ENCODE data around the gene SSBP3. TPM values are rescaled to one million over a fixed set of nuclear protein-coding genes. Genes with fewer than 3 reads are reported as not detected.

SSBP3 gene
- total RNA-seq, 3 donors from 2014 or later: 21.3 to 28.0 (median 25.6) TPM

GRCh38 chr1:54240741-54241335 is 165.4 kb downstream of the SSBP3 start:
- intact Hi-C loops (cut with DNase I; ENCODE audit: low total_unique reads): no loop called here
- Histone ChIP-seq H3K27ac (no peak overlapping the region), H3K4me1 (no peaks in the 10 kb centered on the region), H3K27me3 (no peaks in the 10 kb centered on the region), H3K9me3 (no peaks in the 10 kb centered on the region), H3K36me3 (peaks cover 4% of the 10 kb centered on the region), H3K4me3 (no peak overlapping the region)
- TF ChIP-seq POLR2A (IDR thresholded peaks at IDR 0.05) (no peak), POLR2AphosphoS5 (IDR thresholded peaks at IDR 0.05) (no peak), CTCF (IDR thresholded peaks at IDR 0.05) (no peak)
- DNase-seq (ENCODE audit: low spot score in 2 of 2): no peak

GRCh38 chr1:54239631-54240031 is 166.6 kb downstream of the SSBP3 start:
- DNase-seq (ENCODE audit: low spot score in 2 of 2): no peak

GRCh38 chr1:54239035-54239383 is 167.2 kb downstream of the SSBP3 start:
- Histone ChIP-seq H3K9me3 (no peaks in the 10 kb centered on the region), H3K27ac (no peak overlapping the region), H3K4me1 (no peaks in the 10 kb centered on the region), H3K36me3 (peaks cover 4% of the 10 kb centered on the region), H3K4me3 (no peak overlapping the region), H3K27me3 (no peaks in the 10 kb centered on the region)
- TF ChIP-seq POLR2AphosphoS5 (IDR thresholded peaks at IDR 0.05) (no peak), POLR2A (IDR thresholded peaks at IDR 0.05) (no peak), CTCF (IDR thresholded peaks at IDR 0.05) (no peak)
- no peak for DNase-seq (ENCODE audit: low spot score in 2 of 2)
- intact Hi-C loops (cut with DNase I; ENCODE audit: low total_unique reads): no loop called here

More at GRCh38 chr1:54239631-54240031, 166.6 kb downstream of the SSBP3 start:
- TF ChIP-seq CTCF (IDR thresholded peaks at IDR 0.05): no peak
- no peak for TF ChIP-seq POLR2AphosphoS5 (IDR thresholded peaks at IDR 0.05)
- TF ChIP-seq POLR2A (IDR thresholded peaks at IDR 0.05): no peak
- no peak overlapping the region for H3K4me3 ChIP-seq
- intact Hi-C loops (cut with DNase I; ENCODE audit: low total_unique reads): no loop called here
- H3K27me3 ChIP-seq: no peaks in the 10 kb centered on the region
- peaks cover 4% of the 10 kb centered on the region for H3K36me3 ChIP-seq
- peak overlapping the region in 1 of 2 donors; percentile 46 for H3K27ac ChIP-seq
- no peaks in the 10 kb centered on the region for H3K9me3 ChIP-seq
- no peaks in the 10 kb centered on the region for H3K4me1 ChIP-seq

GRCh38 chr1:54238353-54239034 is 167.7 kb downstream of the SSBP3 start:
- Histone ChIP-seq H3K36me3 (peaks cover 4% of the 10 kb centered on the region), H3K4me1 (no peaks in the 10 kb centered on the region), H3K27ac (no peak overlapping the region), H3K9me3 (no peaks in the 10 kb centered on the region), H3K4me3 (no peak overlapping the region), H3K27me3 (no peaks in the 10 kb centered on the region)
- intact Hi-C loops (cut with DNase I; ENCODE audit: low total_unique reads): no loop called here
- TF ChIP-seq POLR2AphosphoS5 (IDR thresholded peaks at IDR 0.05) (no peak), CTCF (IDR thresholded peaks at IDR 0.05) (no peak), POLR2A (IDR thresholded peaks at IDR 0.05) (no peak)
- DNase-seq (ENCODE audit: low spot score in 2 of 2): no peak

GRCh38 chr1:54237586-54237985 is 168.6 kb downstream of the SSBP3 start:
- peaks cover 4% of the 10 kb centered on the region for H3K36me3 ChIP-seq
- no peak overlapping the region for H3K27ac ChIP-seq
- H3K27me3 ChIP-seq: no peaks in the 10 kb centered on the region
- intact Hi-C loops (cut with DNase I; ENCODE audit: low total_unique reads): no loop called here
- TF ChIP-seq POLR2A (IDR thresholded peaks at IDR 0.05) (no peak), CTCF (IDR thresholded peaks at IDR 0.05) (no peak), POLR2AphosphoS5 (IDR thresholded peaks at IDR 0.05) (no peak)
- DNase-seq (ENCODE audit: low spot score in 2 of 2): no peak
- H3K4me3 ChIP-seq: no peak overlapping the region
- H3K4me1 ChIP-seq: no peaks in the 10 kb centered on the region
- no peaks in the 10 kb centered on the region for H3K9me3 ChIP-seq

Measured in breast epithelium (tissue), 4 donors.